ENCODE data around the gene ERMAP.

GRCh38 chr1:42817976-42818375 is 1.1 kb downstream of the ERMAP start:
- TF ChIP-seq SIX5 (IDR thresholded peaks at IDR 0.05; ENCODE audit: low read depth, low read length) (no peak), JUN (IDR thresholded peaks at IDR 0.05; ENCODE audit: low read depth, low read length) (no peak), YY1 (IDR thresholded peaks at IDR 0.05; ENCODE audit: low read depth, low read length) (no peak), CTCF (IDR thresholded peaks at IDR 0.05; ENCODE audit: control extremely low read depth in 1 of 3, insufficient read depth in 1 of 3, low read depth in 1 of 3, low read length in 3 of 3) (no peak), E2F6 (IDR thresholded peaks at IDR 0.05) (no peak), POLR2A (IDR thresholded peaks at IDR 0.05; ENCODE audit: control extremely low read depth in 1 of 2, low read depth in 2 of 2, low read length in 2 of 2) (no peak), SIN3A (conservative IDR thresholded peaks at IDR 0.05 in 1 of 2, IDR thresholded peaks at IDR 0.05 in 1 of 2; ENCODE audit: low read depth in 1 of 2, low read length in 2 of 2) (no peak)

All from H1 (cell line).